Measurements from ENCODE around the gene LRIG2.

DNA sequence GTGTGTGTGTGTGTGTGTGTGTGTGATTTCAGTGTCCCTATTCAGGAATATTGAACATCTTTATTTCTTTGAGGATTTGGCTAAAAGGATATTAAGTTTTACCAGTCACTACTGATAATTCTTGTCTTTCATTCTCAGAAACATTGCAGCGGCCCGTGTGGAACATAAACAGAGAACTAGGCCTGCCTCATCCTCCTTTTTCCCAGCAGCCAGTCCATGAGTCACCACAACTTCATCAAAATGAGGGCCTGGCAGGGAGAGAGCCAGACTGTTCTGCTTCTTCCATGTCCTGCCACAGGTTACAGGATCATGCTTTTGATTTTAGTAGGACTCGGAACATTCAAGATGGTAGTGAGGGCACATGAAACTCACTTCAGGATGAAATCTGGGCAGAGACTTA, 50.7 kb downstream of the LRIG2 start:
- TF ChIP-seq CTCF (IDR thresholded peaks at IDR 0.05), result no peak
- TF ChIP-seq POLR2A (IDR thresholded peaks at IDR 0.05), result no peak

Measured in transverse colon (tissue), 3 donors.